Measurements from ENCODE around the gene DHRS7B.

- TF ChIP-seq USF2 (IDR thresholded peaks at IDR 0.05; ENCODE audit: borderline replicate concordance, low read depth, low read length) (no peak), POLR2AphosphoS5 (IDR thresholded peaks at IDR 0.05; ENCODE audit: low read depth, low read length) (no peak), CTCF (IDR thresholded peaks at IDR 0.05) (no peak), JUND (IDR thresholded peaks at IDR 0.05) (no peak), EZH2phosphoT487 (IDR thresholded peaks at IDR 0.05; ENCODE audit: borderline replicate concordance, low read depth) (no peak), TCF12 (IDR thresholded peaks at IDR 0.05) (no peak), ZBTB33 (IDR thresholded peaks at IDR 0.05; ENCODE audit: borderline replicate concordance, low read depth) (no peak), CHD2 (IDR thresholded peaks at IDR 0.05; ENCODE audit: low read length, partially characterized antibody) (no peak), FOXM1 (IDR thresholded peaks at IDR 0.05; ENCODE audit: low read depth) (no peak), RAD21 (IDR thresholded peaks at IDR 0.05; ENCODE audit: low read length) (no peak), GABPA (IDR thresholded peaks at IDR 0.05; ENCODE audit: low read depth) (no peak), MAX (IDR thresholded peaks at IDR 0.05; ENCODE audit: low read depth) (no peak)
Measured at GRCh38 chr17:21113049-21113690, 13.6 kb upstream of the DHRS7B start.

Measured in SK-N-SH (cell line).